Karpas-422 (cell line): ENCODE measurements around the gene ELF2. TPM values are rescaled to one million over a fixed set of nuclear protein-coding genes. Genes with fewer than 3 reads are reported as not detected.
A peak's percentile ranks its signal among the peaks of the same experiment; 100 is the strongest.
"Not testable (repeated sequence)": the region's sequence is repeated elsewhere in the genome, so short reads cannot be mapped to it uniquely, and the experiment has no call there.

ENCODE experiments used
- DNase-seq: peaks from one replicate; pipeline ENCODE4 v3.0.0-alpha.2; 2015
- H2AFZ ChIP-seq: fragments of 200-600 bp; sonication (generic); 2 replicates; pipeline ENCODE4 v1.6.1; 2014; ENCODE audit warnings: antibody characterized with exemption, low read length, mixed read lengths
- H3K27ac ChIP-seq: fragments of 200-600 bp; sonication (generic); 2 replicates; pipeline ENCODE4 v1.5.1; 2014; ENCODE audit warnings: mild to moderate bottlenecking, low read length, moderate library complexity
- H3K27me3 ChIP-seq: fragments of 200-600 bp; sonication (generic); 2 replicates; pipeline ENCODE4 v1.6.1; 2014; ENCODE audit warnings: low read length, mixed read lengths
- H3K36me3 ChIP-seq: fragments of 200-600 bp; sonication (generic); 2 replicates; pipeline ENCODE4 v1.6.1; 2014; ENCODE audit warnings: low read length, mixed read lengths; ENCODE audit not compliant: insufficient read depth
- H3K4me1 ChIP-seq: fragments of 200-600 bp; sonication (generic); 2 replicates; pipeline ENCODE4 v1.6.1; 2014; ENCODE audit warnings: mild to moderate bottlenecking, low read length, mixed read lengths
- H3K4me2 ChIP-seq: fragments of 200-600 bp; sonication (generic); 2 replicates; pipeline ENCODE4 v1.6.1; 2014; ENCODE audit warnings: low read length, low read depth, mild to moderate bottlenecking; ENCODE audit not compliant: poor library complexity, severe bottlenecking
- H3K4me3 ChIP-seq: fragments of 200-600 bp; sonication (generic); 2 replicates; pipeline ENCODE4 v1.5.1; 2014; ENCODE audit warnings: mild to moderate bottlenecking, antibody characterized with exemption, low read length, mixed read lengths
- H3K79me2 ChIP-seq: fragments of 200-600 bp; sonication (generic); 2 replicates; pipeline ENCODE4 v1.6.1; 2014; ENCODE audit warnings: mild to moderate bottlenecking, low read length, mixed read lengths
- H3K9ac ChIP-seq: fragments of 200-600 bp; sonication (generic); 2 replicates; pipeline ENCODE4 v1.6.0; 2014; ENCODE audit warnings: low read length
- H3K9me2 ChIP-seq: fragments of 200-600 bp; sonication (generic), shearing (Covaris generic); replicated peaks from 2 replicates; pipeline ENCODE4 v1.6.0; 2014; ENCODE audit warnings: mild to moderate bottlenecking, low read length, moderate library complexity; ENCODE audit not compliant: insufficient read depth
- H3K9me3 ChIP-seq: fragments of 300-700, 200-600 bp; sonication (generic); 2 replicates; pipeline ENCODE4 v1.6.1; 2014; ENCODE audit warnings: low read length, mixed read lengths
- H4K20me1 ChIP-seq: fragments of 200-600 bp; sonication (generic); 2 replicates; pipeline ENCODE4 v1.6.1; 2014; ENCODE audit warnings: mild to moderate bottlenecking, antibody characterized with exemption, low read length, low read depth; ENCODE audit not compliant: insufficient read depth
- total RNA-seq: library from RNA; depleted of rRNA; stranded (reverse); fragments of >200 nt; shearing (Covaris generic); gene quantifications from 2 replicates; pipeline ENCODE4 v1.2.3, GENCODE V29; 2014; ENCODE audit warnings: low replicate concordance

The ELF2 gene
- total RNA-seq, 1 experiment from 2014 or later: 33.1 TPM

- Histone ChIP-seq H3K4me1 (no peaks in the 10 kb centered on the region), H3K4me3 (no peak overlapping the region), H3K9ac (no peak overlapping the region), H2AFZ (no peak overlapping the region), H3K27ac (no peak overlapping the region), H4K20me1 (peaks cover 13% of the 10 kb centered on the region; the same call in 1 of the 2 replicates), H3K9me2 (no peaks in the 10 kb centered on the region), H3K27me3 (no peaks in the 10 kb centered on the region), H3K36me3 (no peaks in the 10 kb centered on the region), H3K4me2 (no peak overlapping the region), H3K9me3 (no peaks in the 10 kb centered on the region), H3K79me2 (peaks cover 91% of the 10 kb centered on the region)
- DNase-seq: no peak
Measured at GRCh38 chr4:139027776-139028175, 149.2 kb downstream of the ELF2 start.

DNA sequence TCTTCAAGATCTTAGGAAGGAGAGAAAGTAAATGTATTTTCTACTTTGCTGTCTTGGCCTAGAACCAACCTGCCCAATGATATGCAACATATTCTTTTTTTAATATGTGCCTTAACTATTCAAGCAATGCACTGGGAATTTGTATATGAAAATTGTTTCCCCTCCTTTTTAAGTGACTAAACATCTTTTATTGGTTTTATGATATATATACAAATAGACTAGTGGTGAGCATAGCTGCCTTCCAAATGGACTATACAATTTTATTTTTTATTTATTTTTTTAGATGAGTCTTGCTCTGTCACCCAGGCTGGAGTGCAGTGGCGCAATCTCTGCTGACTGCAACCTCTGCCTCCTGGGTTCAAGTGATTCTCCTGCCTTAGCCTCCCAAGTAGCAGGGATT, 151.2 kb downstream of the ELF2 start:
- peaks cover 7% of the 10 kb centered on the region for H3K4me1 ChIP-seq
- no peaks in the 10 kb centered on the region for H3K36me3 ChIP-seq
- peaks cover 11% of the 10 kb centered on the region; the same call in 1 of the 2 replicates for H4K20me1 ChIP-seq
- no peak overlapping the region for H3K9ac ChIP-seq
- H3K4me2 ChIP-seq: no peak overlapping the region
- DNase-seq: no peak
- H2AFZ ChIP-seq: no peak overlapping the region
- H3K27ac ChIP-seq: no peak overlapping the region
- H3K79me2 ChIP-seq: peaks cover 91% of the 10 kb centered on the region
- H3K9me3 ChIP-seq: no peaks in the 10 kb centered on the region
- H3K9me2 ChIP-seq: no peaks in the 10 kb centered on the region
- no peak overlapping the region for H3K4me3 ChIP-seq
- H3K27me3 ChIP-seq: no peaks in the 10 kb centered on the region

DNA sequence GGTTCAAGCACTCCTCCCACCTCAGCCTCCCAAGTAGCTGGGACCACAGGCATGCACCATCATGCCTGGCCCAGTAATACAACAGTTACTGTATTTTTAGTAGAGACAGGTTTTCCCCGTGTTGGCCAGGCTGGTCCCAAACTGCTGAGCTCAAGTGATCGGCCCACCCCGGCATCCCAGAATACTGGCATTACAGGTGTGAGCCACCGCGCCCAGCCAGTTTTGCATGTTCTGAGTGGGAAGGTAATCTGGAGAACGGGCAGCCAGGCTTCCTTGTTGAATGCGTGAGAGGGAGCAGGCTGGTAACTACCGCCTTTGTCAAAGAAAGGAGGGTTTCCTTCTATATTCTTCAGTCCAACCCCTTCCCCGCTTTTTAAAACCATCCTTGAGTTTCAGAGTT, 152.3 kb downstream of the ELF2 start:
- no peak overlapping the region for H3K4me3 ChIP-seq
- H4K20me1 ChIP-seq: peaks cover 9% of the 10 kb centered on the region; the same call in 1 of the 2 replicates
- H3K27me3 ChIP-seq: no peaks in the 10 kb centered on the region
- DNase-seq: no peak
- no peaks in the 10 kb centered on the region for H3K36me3 ChIP-seq
- no peak overlapping the region for H3K27ac ChIP-seq
- H3K4me2 ChIP-seq: no peak overlapping the region
- no peaks in the 10 kb centered on the region for H3K9me3 ChIP-seq
- peaks cover 92% of the 10 kb centered on the region for H3K79me2 ChIP-seq
- H2AFZ ChIP-seq: no peak overlapping the region
- no peaks in the 10 kb centered on the region for H3K9me2 ChIP-seq
- peaks cover 17% of the 10 kb centered on the region for H3K4me1 ChIP-seq
- H3K9ac ChIP-seq: no peak overlapping the region

DNA sequence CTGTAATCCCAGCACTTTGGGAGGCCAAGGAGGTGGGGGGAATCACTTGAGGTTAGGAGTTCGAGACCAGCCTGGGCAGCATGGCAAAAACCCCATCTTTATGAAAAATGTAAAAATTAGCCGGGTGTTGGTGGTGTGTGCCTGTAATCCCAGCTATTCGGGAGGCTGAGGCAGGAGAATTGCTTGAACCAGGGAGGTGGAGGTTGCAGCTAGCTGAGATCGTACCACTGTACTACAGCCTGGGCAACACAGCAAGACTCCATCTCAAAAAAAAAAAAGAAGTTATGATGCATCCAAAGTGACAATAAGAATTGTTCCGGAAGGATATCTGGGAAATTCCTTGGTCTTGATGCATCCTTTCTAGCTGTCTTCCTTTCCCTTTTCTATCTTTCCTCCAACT, 154.2 kb downstream of the ELF2 start:
- Histone ChIP-seq H3K9me3 (no peaks in the 10 kb centered on the region), H2AFZ (no peak overlapping the region), H3K9me2 (no peaks in the 10 kb centered on the region), H3K79me2 (peaks cover 95% of the 10 kb centered on the region), H3K4me2 (no peak overlapping the region), H3K4me1 (peaks cover 34% of the 10 kb centered on the region), H4K20me1 (peaks cover 18% of the 10 kb centered on the region), H3K27ac (no peak overlapping the region), H3K36me3 (no peaks in the 10 kb centered on the region), H3K27me3 (no peaks in the 10 kb centered on the region), H3K4me3 (no peak overlapping the region), H3K9ac (no peak overlapping the region)
- DNase-seq: no peak

DNA sequence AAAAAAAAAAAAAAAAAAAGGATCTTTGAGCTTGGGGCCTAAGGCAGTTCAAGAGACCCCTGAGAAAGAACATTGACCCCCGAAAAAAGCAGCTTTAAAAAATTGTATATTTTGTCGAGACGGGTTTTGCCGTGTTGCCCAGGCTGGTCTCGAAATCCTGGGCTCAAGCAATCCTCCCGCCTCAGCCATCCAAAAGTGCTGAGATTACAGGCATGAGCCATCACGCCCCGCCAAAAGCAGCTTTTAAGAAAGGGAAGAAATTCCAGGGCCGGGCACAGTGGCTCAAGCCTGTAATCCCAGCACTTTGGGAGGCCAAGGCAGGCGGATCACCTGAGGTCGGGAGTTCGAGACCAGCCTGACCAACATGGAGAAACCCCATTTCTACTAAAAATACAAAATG, 155.9 kb downstream of the ELF2 start:
- not testable (repeated sequence) for H3K4me3 ChIP-seq, H2AFZ ChIP-seq, H3K27me3 ChIP-seq, H3K4me2 ChIP-seq, H3K9me3 ChIP-seq, H3K27ac ChIP-seq, H3K9ac ChIP-seq, DNase-seq, H3K9me2 ChIP-seq, H3K36me3 ChIP-seq
- Histone ChIP-seq H4K20me1 (peaks cover 18% of the 10 kb centered on the region), H3K79me2 (peaks cover 100% of the 10 kb centered on the region), H3K4me1 (peaks cover 46% of the 10 kb centered on the region)

- Histone ChIP-seq H3K79me2 (peaks cover 95% of the 10 kb centered on the region), H3K4me1 (peaks cover 46% of the 10 kb centered on the region), H3K9me3 (no peaks in the 10 kb centered on the region), H3K9ac (no peak overlapping the region), H3K27me3 (no peaks in the 10 kb centered on the region), H3K36me3 (no peaks in the 10 kb centered on the region), H2AFZ (no peak overlapping the region), H3K27ac (no peak overlapping the region), H3K4me2 (no peak overlapping the region), H4K20me1 (peaks cover 18% of the 10 kb centered on the region), H3K9me2 (no peaks in the 10 kb centered on the region), H3K4me3 (no peak overlapping the region)
- no peak for DNase-seq
Measured at GRCh38 chr4:139020384-139020783, 156.6 kb downstream of the ELF2 start.

- H2AFZ ChIP-seq: no peak overlapping the region
- H3K36me3 ChIP-seq: no peaks in the 10 kb centered on the region
- no peak for DNase-seq
- H3K9ac ChIP-seq: no peak overlapping the region
- H3K27me3 ChIP-seq: no peaks in the 10 kb centered on the region; the same call in 1 of the 2 replicates
- H3K9me2 ChIP-seq: no peaks in the 10 kb centered on the region
- no peak overlapping the region for H3K4me3 ChIP-seq
- H3K9me3 ChIP-seq: no peaks in the 10 kb centered on the region
- H3K79me2 ChIP-seq: peaks cover 83% of the 10 kb centered on the region
- peaks cover 15% of the 10 kb centered on the region for H4K20me1 ChIP-seq
- H3K4me2 ChIP-seq: peak overlapping the region; percentile 85
- peaks cover 58% of the 10 kb centered on the region for H3K4me1 ChIP-seq
- peak overlapping the region; percentile 10; the same call in 1 of the 2 replicates for H3K27ac ChIP-seq
Measured at GRCh38 chr4:139018971-139019758, 157.9 kb downstream of the ELF2 start.

DNA sequence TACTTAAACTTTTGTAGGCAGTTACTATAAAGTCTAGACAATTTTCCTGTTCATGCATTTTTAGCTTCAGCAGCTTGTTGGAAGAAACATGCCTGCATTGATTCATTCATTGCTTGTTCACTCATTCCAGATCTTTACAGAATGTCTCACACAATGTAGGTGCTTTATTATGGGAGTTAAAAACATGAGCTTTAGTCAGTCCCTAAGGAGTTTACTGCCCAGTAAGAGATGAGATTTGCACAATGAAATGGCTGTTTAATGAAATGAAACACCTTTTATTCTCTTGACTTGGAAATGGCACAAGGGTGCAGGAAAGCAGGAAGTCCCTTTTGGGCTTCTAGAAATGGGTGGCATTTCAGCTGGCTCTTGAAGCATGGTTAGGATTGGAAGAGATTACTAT, 158.5 kb downstream of the ELF2 start:
- Histone ChIP-seq H3K9ac (peak overlapping the region; percentile 4; the same call in 1 of the 2 replicates), H2AFZ (no peak overlapping the region), H3K36me3 (no peaks in the 10 kb centered on the region), H3K9me3 (no peaks in the 10 kb centered on the region), H3K4me3 (peak overlapping the region; percentile 19; the same call in 1 of the 2 replicates), H3K79me2 (peaks cover 76% of the 10 kb centered on the region), H3K4me2 (peak overlapping the region; percentile 85), H3K27ac (peak overlapping the region; percentile 10), H3K9me2 (no peaks in the 10 kb centered on the region), H3K4me1 (peaks cover 62% of the 10 kb centered on the region), H3K27me3 (no peaks in the 10 kb centered on the region; the same call in 1 of the 2 replicates), H4K20me1 (peaks cover 12% of the 10 kb centered on the region)
- no peak for DNase-seq
